Psoas muscle (tissue), 8 donors: ENCODE measurements around the gene ICAM2. TPM values are rescaled to one million over a fixed set of nuclear protein-coding genes. Genes with fewer than 3 reads are reported as not detected.

Experiments
- ATAC-seq, 4 donors: fragments of 200-7000 bp; cut with Tn5 transposase; one replicate each; pipeline ENCODE4 v1.9.1; 2020; ENCODE audit warnings: moderate library complexity in 3 of 4, mild to moderate bottlenecking in 2 of 4
- DNase-seq, 2 donors: peaks; one replicate each; pipeline ENCODE4 v3.0.0-alpha.2; 2020
- H3K27ac ChIP-seq: fragments of 200-600 bp; one replicate; pipeline ENCODE4 v1.8.0; 2022
- H3K27me3 ChIP-seq, 3 donors: fragments of 200-600 bp in 1 of 3; one replicate each; pipeline versions ENCODE4 v1.6.1 to v1.8.0; 2013 to 2022; ENCODE audit warnings: low read length in 2 of 3, mild to moderate bottlenecking in 2 of 3, moderate library complexity in 1 of 3; ENCODE audit not compliant: insufficient read depth in 3 of 3
- H3K36me3 ChIP-seq, 2 donors: fragments of 200-600 bp in 1 of 2; one replicate each; pipeline versions ENCODE4 v1.6.1 to v1.8.0; 2013 to 2022; ENCODE audit warnings: low read depth in 1 of 2, mild to moderate bottlenecking in 1 of 2, moderate library complexity in 1 of 2; ENCODE audit not compliant: insufficient read depth in 1 of 2
- H3K4me1 ChIP-seq: fragments of 200-600 bp; one replicate; pipeline ENCODE4 v1.8.0; 2022
- H3K4me3 ChIP-seq: fragments of 200-600 bp; one replicate; pipeline ENCODE4 v1.8.0; 2022; ENCODE audit warnings: mild to moderate bottlenecking
- H3K9me3 ChIP-seq: fragments of 200-600 bp; one replicate; pipeline ENCODE4 v1.8.0; 2022
- CTCF ChIP-seq: fragments of 200-600 bp; IDR thresholded peaks from one replicate; pipeline ENCODE4 v1.8.0; 2022; ENCODE audit warnings: antibody characterized with exemption
- WGBS, 3 donors: extraction: QIAGEN DNeasy Blood & Tissue Kit; methylation state at CpG; one replicate each; pipeline versions ENCODE4 v1.1.6 to v1.1.7; 2013; 5-methylcytosine and 5-hydroxymethylcytosine counted together
- intact Hi-C, 2 donors: fragments of 100-400 bp; cut with DNase I; formaldehyde crosslinking; loops; one replicate each; pipeline versions ENCODE4 v1.11.0 to v1.14.2; 2022
- polyA plus RNA-seq, 3 donors: library from polyadenylated mRNA; stranded (reverse); fragments of 200-250 nt; gene quantifications; one replicate each; pipeline ENCODE4 v1.2.3, GENCODE V29; 2013
- total RNA-seq, 4 donors: library from RNA; stranded (reverse); fragmentation: NEBNext Ultra II Directional in 2 of 4; extraction: Animal tissue kit (Norgen Biotek cat#: 25700) in 2 of 4; gene quantifications; one replicate each; pipeline versions ENCODE4 v1.2.1 to v1.2.4, GENCODE V29; 2021 to 2023
- donor health status: healthy with polysubstance abuse.
- donor health status: DM: no; HTN: no; CAD: no; lungs with moderate emphysema.
- donor health status: Bipolar disorder and iron deficiency.
- donor health status: healthy.
- donor health status: DM: yes; HTN: yes; CAD: no.
- donor health status: DM: no; HTN: no; CAD: no.
- donor health status: DM: no; HTN: no; CAD: no.
- donor health status: DM: yes; HTN: yes; CAD: no.

The ICAM2 gene
- total and polyA plus RNA-seq, 7 donors, result 20.4 to 50.0 (median 27.0) TPM

- DNase-seq (no peak), ATAC-seq (peak in 2 of 4 donors; percentile 5 to 22)
- TF ChIP-seq CTCF, result no peak
- no peaks in the 10 kb centered on the region for H3K9me3 ChIP-seq
- 31 to 51% (median 39%) methylated on average over 4 to 5 of the region's 5 CpGs for WGBS, 3 donors
- H3K27me3 ChIP-seq, result no peaks in the 10 kb centered on the region
- H3K4me1 ChIP-seq, result peaks cover 50% of the 10 kb centered on the region
- intact Hi-C loops, result loop anchor here in 1 of 2 donors (5.0 kb wide), 1 partner anchor 36 kb away; no protein-coding TSS in a partner anchor
- no peaks in the 10 kb centered on the region for H3K36me3 ChIP-seq
- peak overlapping the region; percentile 93 for H3K27ac ChIP-seq
- peak overlapping the region; percentile 66 for H3K4me3 ChIP-seq
Measured at GRCh38 chr17:63988127-63988478, 32.3 kb downstream of the ICAM2 start.

GRCh38 chr17:63987221-63988126 is 33.0 kb downstream of the ICAM2 start:
- intact Hi-C loops, result loop anchor here (2.0 to 5.0 kb wide), 2 partner anchors 33 to 35 kb away; no protein-coding TSS in a partner anchor
- Histone ChIP-seq H3K4me1 (peaks cover 55% of the 10 kb centered on the region), H3K36me3 (peaks cover 0 to 2% of the 10 kb centered on the region in 2 donors), H3K4me3 (peak overlapping the region; percentile 66), H3K27me3 (no peaks in the 10 kb centered on the region), H3K9me3 (no peaks in the 10 kb centered on the region), H3K27ac (peak overlapping the region; percentile 93)
- ATAC-seq (no peak), DNase-seq (peak in 1 of 2 donors; percentile 67)
- WGBS, 3 donors, result 24 to 47% (median 29%) methylated on average over 18 of the region's 18 CpGs
- TF ChIP-seq CTCF, result no peak

GRCh38 chr17:63986821-63987220 is 33.6 kb downstream of the ICAM2 start:
- peaks cover 61% of the 10 kb centered on the region for H3K4me1 ChIP-seq
- no peak for ATAC-seq
- H3K27me3 ChIP-seq, result no peaks in the 10 kb centered on the region
- WGBS, 3 donors, result 3 to 33% (median 21%) methylated on average over 3 of the region's 3 CpGs
- no peak for DNase-seq
- peaks cover 0 to 8% of the 10 kb centered on the region in 2 donors for H3K36me3 ChIP-seq
- H3K27ac ChIP-seq, result peak overlapping the region; percentile 93
- peak overlapping the region; percentile 66 for H3K4me3 ChIP-seq
- intact Hi-C loops, result loop anchor here (2.0 to 5.0 kb wide), 2 partner anchors 32 to 35 kb away; no protein-coding TSS in a partner anchor
- TF ChIP-seq CTCF, result no peak
- no peaks in the 10 kb centered on the region for H3K9me3 ChIP-seq

- peak overlapping the region; percentile 93 for H3K27ac ChIP-seq
- H3K4me1 ChIP-seq, result peaks cover 70% of the 10 kb centered on the region
Measured at GRCh38 chr17:63985387-63986140, 34.9 kb downstream of the ICAM2 start.

More at GRCh38 chr17:63985387-63986140, 34.9 kb downstream of the ICAM2 start:
- Histone ChIP-seq H3K4me3 (peak overlapping the region; percentile 66), H3K36me3 (peaks cover 0 to 8% of the 10 kb centered on the region in 2 donors), H3K27me3 (no peaks in the 10 kb centered on the region), H3K9me3 (no peaks in the 10 kb centered on the region)
- ATAC-seq, result no peak
- 56 to 74% (median 57%) methylated on average over 13 of the region's 13 CpGs for WGBS, 3 donors
- intact Hi-C loops, result loop anchor here (2.0 to 5.0 kb wide), 2 partner anchors 31 to 33 kb away; no protein-coding TSS in a partner anchor
- DNase-seq, result peak in 1 of 2 donors; percentile 55
- TF ChIP-seq CTCF, result peak; percentile 8
